Thoracic aorta (tissue), 2 donors: ENCODE results near the gene RFFL. TPM values are rescaled to one million over a fixed set of nuclear protein-coding genes. Genes with fewer than 3 reads are reported as not detected.
"Not testable (repeated sequence)": the region's sequence is repeated elsewhere in the genome, so short reads cannot be mapped to it uniquely, and the experiment has no call there.

ENCODE experiments used
- ATAC-seq: fragments of 150-250 bp; one replicate; pipeline ENCODE4 v1.8.0; 2017; ENCODE audit warnings: low read depth; ENCODE audit not compliant: insufficient number of reproducible peaks, low FRiP score
- DNase-seq: peaks from one replicate; pipeline ENCODE4 v3.0.0-alpha.2; 2020; ENCODE audit warnings: low spot score
- H3K27ac ChIP-seq, 2 donors: fragments of 200-600 bp; sonication (generic); 1 replicate in 1 of 2; 2 replicates in 1 of 2; pipeline ENCODE4 v1.5.1; 2016; ENCODE audit warnings: mild to moderate bottlenecking in 2 of 2, moderate library complexity in 2 of 2
- H3K27me3 ChIP-seq: fragments of 200-600 bp; sonication (generic); replicated peaks from 2 replicates; pipeline ENCODE4 v1.6.0; 2016; ENCODE audit warnings: mild to moderate bottlenecking; ENCODE audit not compliant: insufficient read depth
- H3K36me3 ChIP-seq: fragments of 200-600 bp; sonication (generic); one replicate; pipeline ENCODE4 v1.5.1; 2016
- H3K4me1 ChIP-seq, 2 donors: fragments of 200-600 bp; sonication (generic); 1 replicate in 1 of 2; 2 replicates in 1 of 2; pipeline versions ENCODE4 v1.5.1 to v1.6.0; 2016; ENCODE audit warnings: low read depth in 2 of 2, mild to moderate bottlenecking in 1 of 2; ENCODE audit not compliant: control insufficient read depth in 1 of 2
- H3K4me3 ChIP-seq: fragments of 200-600 bp; sonication (generic); 2 replicates; pipeline ENCODE4 v1.5.1; 2016; ENCODE audit warnings: mild to moderate bottlenecking
- H3K9me3 ChIP-seq: fragments of 200-600 bp; sonication (generic); 2 replicates; pipeline ENCODE4 v1.5.1; 2016
- total RNA-seq, 2 donors: library from RNA; depleted of rRNA; stranded (reverse); fragments of >200 nt; gene quantifications; one replicate each; pipeline versions ENCODE4 v1.1.0 to v1.2.3, GENCODE V29; 2016
- TF ChIP-seq, protein P1 (sequence below): fragments of 200-600 bp; sonication (generic); IDR thresholded peaks from one replicate; pipeline ENCODE4 v1.5.1; 2019; ENCODE audit warnings: antibody characterized with exemption

RFFL gene, protein sequence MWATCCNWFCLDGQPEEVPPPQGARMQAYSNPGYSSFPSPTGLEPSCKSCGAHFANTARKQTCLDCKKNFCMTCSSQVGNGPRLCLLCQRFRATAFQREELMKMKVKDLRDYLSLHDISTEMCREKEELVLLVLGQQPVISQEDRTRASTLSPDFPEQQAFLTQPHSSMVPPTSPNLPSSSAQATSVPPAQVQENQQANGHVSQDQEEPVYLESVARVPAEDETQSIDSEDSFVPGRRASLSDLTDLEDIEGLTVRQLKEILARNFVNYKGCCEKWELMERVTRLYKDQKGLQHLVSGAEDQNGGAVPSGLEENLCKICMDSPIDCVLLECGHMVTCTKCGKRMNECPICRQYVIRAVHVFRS
- total RNA-seq = 10 to 100 TPM; 22.0 to 30.9 TPM

DNA sequence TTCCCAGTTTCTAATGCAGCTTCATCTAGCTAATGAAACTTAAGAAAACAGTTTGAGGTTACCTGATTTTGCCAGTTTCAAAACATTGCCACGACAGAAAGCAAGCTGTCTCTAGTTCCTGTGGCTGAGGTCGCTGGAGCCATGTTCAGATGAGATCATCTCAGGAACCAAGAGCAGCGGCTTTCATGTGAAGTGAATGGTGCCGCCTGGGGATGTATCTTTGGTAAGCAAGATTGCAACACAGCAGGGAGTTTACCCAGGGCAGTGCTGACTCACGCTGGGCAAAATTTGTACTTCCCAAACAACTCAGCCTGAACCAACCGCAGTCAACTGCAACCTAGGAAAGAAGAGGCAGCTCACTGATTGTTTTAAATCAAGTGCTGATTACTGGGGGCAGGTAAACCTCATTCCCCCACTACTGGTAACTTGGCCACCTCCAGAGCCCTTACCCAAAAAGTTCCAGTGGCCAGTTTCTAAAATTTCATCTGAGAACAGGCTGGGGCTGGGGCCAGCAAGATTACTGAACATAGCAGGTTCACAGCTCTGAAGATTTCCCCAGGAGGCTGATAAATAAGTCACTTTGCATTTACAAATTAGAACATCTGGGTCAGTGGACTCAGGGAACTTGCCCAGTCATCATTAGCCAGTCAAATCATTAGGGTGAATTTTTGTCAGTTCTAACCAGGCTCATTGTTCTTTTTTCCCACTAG, at the start of gene RFFL:
TSS of gene RFFL (minus strand) at position 194 of the 710 bp plus-strand sequence. CDS start 37,154 bp downstream, outside the sequence.
- H3K4me1 ChIP-seq = peaks cover 3 to 15% of the 10 kb centered on the region in 2 donors
- DNase-seq = peak; percentile 88
- H3K27ac ChIP-seq = peak within 1 kb of the TSS; percentile 75 to 78
- peak within 1 kb of the TSS; percentile 61 for H3K4me3 ChIP-seq
- no peaks in the 10 kb centered on the region for H3K36me3 ChIP-seq
- H3K9me3 ChIP-seq = no peaks in the 10 kb centered on the region
- peak; percentile 97 for ATAC-seq
- TF ChIP-seq, protein P1, sequence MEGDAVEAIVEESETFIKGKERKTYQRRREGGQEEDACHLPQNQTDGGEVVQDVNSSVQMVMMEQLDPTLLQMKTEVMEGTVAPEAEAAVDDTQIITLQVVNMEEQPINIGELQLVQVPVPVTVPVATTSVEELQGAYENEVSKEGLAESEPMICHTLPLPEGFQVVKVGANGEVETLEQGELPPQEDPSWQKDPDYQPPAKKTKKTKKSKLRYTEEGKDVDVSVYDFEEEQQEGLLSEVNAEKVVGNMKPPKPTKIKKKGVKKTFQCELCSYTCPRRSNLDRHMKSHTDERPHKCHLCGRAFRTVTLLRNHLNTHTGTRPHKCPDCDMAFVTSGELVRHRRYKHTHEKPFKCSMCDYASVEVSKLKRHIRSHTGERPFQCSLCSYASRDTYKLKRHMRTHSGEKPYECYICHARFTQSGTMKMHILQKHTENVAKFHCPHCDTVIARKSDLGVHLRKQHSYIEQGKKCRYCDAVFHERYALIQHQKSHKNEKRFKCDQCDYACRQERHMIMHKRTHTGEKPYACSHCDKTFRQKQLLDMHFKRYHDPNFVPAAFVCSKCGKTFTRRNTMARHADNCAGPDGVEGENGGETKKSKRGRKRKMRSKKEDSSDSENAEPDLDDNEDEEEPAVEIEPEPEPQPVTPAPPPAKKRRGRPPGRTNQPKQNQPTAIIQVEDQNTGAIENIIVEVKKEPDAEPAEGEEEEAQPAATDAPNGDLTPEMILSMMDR = no peak
- H3K27me3 ChIP-seq = no peaks in the 10 kb centered on the region

DNA sequence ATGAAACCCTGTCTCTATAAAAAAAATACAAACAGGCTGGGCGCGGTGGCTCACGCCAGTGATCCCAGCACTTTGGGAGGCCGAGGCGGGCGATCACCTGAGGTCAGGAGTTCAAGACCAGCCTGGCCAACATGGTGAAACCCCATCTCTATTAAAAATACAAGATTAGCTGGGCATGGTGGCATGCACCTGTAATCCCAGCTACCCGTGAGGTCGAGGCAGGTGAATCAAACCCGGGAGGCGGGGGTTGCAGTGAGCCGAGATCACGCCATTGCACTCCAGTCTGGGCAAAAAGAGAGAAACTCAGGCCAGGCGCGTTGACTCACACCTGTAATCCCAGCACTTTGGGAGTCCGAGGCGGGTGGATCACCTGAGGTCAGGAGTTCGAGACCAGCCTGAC, 47.3 kb upstream of the RFFL start:
- ATAC-seq, H3K36me3 ChIP-seq, H3K9me3 ChIP-seq, H3K4me3 ChIP-seq, DNase-seq, H3K4me1 ChIP-seq, H3K27ac ChIP-seq, H3K27me3 ChIP-seq: not testable (repeated sequence)

DNA sequence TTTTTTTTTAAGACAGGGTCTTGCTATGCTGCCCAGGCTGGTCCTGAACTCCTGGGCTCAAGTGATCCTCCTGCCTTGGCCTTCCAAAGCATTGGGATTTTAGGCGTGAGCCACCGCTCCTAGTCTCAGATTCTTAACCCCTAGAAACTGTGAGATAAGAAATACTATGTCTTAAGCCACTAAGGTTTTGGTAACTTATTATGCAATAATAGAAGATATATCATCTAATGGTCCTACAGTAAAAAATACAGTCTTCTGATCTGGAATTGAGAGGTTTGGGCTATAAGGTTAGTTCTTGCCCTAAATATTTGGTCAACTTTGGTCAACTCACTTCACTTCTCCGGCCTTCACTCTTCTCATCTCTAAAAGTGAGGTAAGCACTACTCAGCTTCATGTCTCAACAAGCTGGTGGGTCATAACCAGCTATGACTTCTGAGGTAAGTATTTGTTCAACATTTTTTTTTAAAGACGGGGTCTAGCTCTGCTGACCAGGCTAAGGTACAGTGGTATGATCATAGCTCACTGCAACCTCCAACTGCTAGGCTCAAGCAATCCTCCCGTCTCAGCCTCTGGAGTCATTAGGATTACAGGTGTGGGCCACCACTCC, 41.4 kb upstream of the RFFL start:
- no peaks in the 10 kb centered on the region for H3K4me1 ChIP-seq
- H3K9me3 ChIP-seq = no peaks in the 10 kb centered on the region
- TF ChIP-seq, protein P1 = no peak
- H3K27me3 ChIP-seq = no peaks in the 10 kb centered on the region
- DNase-seq = no peak
- no peak overlapping the region for H3K4me3 ChIP-seq
- no peak for ATAC-seq
- peaks cover 30% of the 10 kb centered on the region for H3K36me3 ChIP-seq
- no peak overlapping the region for H3K27ac ChIP-seq

DNA sequence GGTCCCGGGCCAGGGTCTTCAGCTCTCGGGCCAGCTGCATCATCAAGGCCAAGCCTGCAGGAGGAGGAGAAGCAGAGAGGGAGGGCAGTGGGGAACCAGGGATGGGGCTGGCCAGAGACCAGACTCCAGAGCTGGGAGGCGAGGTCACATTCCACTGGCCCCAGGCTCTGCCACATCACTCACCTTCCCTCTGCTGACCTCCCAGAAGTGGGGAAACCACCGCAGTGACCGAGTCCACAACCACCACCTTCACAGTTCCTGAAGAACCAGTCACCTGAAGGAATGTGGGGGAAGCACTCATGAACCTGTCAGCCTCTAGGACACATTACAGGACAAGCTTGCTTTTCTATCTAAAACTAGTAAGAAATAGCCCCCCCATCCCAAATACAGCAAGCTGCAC, 39.8 kb upstream of the RFFL start:
- no peaks in the 10 kb centered on the region for H3K4me1 ChIP-seq
- ATAC-seq (no peak), DNase-seq (no peak)
- H3K9me3 ChIP-seq = no peaks in the 10 kb centered on the region
- no peaks in the 10 kb centered on the region for H3K27me3 ChIP-seq
- peaks cover 34% of the 10 kb centered on the region for H3K36me3 ChIP-seq
- H3K27ac ChIP-seq = no peak overlapping the region
- no peak overlapping the region for H3K4me3 ChIP-seq
- TF ChIP-seq, protein P1 = no peak

DNA sequence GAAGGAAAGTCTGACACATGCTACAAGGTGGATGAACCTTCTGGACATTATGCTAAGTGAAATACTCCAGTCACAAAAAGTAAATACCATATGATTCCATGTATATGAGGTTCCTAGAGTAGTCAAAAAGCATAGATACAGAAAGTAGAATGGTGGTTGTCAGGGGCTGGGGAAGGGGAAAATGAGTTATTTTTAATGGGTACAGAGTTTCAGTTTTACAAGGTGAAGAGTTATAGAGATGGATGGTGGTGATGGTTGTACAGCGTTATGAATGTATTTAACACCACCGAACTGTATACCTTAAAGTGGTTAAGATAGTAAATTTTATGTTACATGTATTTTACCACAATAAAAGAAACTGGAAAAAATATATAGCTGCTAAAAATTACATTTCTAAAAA, 38.2 kb upstream of the RFFL start:
- TF ChIP-seq, protein P1 = no peak
- peaks cover 34% of the 10 kb centered on the region for H3K36me3 ChIP-seq
- H3K27me3 ChIP-seq = no peaks in the 10 kb centered on the region
- no peak overlapping the region for H3K27ac ChIP-seq
- ATAC-seq = no peak
- DNase-seq = no peak
- H3K4me3 ChIP-seq = no peak overlapping the region
- H3K9me3 ChIP-seq = no peaks in the 10 kb centered on the region
- H3K4me1 ChIP-seq = no peaks in the 10 kb centered on the region
